B cell (primary cell): ENCODE results near the gene PIK3C2G.

ENCODE experiments used
- EZH2 ChIP-seq: IDR thresholded peaks from 2 replicates; pipeline ENCODE4 v1.6.1; 2012; ENCODE audit warnings: borderline replicate concordance, low read depth, mild to moderate bottlenecking, moderate library complexity, low read length; ENCODE audit not compliant: insufficient read depth, poor library complexity, severe bottlenecking
- TF ChIP-seq, protein P1 (sequence below): fragments of 200-600 bp; IDR thresholded peaks from one replicate; pipeline ENCODE4 v1.8.0; 2022; ENCODE audit warnings: antibody characterized with exemption, mild to moderate bottlenecking

- TF ChIP-seq, protein P1, sequence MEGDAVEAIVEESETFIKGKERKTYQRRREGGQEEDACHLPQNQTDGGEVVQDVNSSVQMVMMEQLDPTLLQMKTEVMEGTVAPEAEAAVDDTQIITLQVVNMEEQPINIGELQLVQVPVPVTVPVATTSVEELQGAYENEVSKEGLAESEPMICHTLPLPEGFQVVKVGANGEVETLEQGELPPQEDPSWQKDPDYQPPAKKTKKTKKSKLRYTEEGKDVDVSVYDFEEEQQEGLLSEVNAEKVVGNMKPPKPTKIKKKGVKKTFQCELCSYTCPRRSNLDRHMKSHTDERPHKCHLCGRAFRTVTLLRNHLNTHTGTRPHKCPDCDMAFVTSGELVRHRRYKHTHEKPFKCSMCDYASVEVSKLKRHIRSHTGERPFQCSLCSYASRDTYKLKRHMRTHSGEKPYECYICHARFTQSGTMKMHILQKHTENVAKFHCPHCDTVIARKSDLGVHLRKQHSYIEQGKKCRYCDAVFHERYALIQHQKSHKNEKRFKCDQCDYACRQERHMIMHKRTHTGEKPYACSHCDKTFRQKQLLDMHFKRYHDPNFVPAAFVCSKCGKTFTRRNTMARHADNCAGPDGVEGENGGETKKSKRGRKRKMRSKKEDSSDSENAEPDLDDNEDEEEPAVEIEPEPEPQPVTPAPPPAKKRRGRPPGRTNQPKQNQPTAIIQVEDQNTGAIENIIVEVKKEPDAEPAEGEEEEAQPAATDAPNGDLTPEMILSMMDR: no peak
- TF ChIP-seq EZH2: no peak
Measured at GRCh38 chr12:18270958-18271460, 9.7 kb downstream of the PIK3C2G start.
